ENCODE data around the gene MST1. TPM values are rescaled to one million over a fixed set of nuclear protein-coding genes. Genes with fewer than 3 reads are reported as not detected.

MST1 gene
- total RNA-seq, 2 experiments from 2014 or later, result 9.6 to 11.8 TPM

DNA sequence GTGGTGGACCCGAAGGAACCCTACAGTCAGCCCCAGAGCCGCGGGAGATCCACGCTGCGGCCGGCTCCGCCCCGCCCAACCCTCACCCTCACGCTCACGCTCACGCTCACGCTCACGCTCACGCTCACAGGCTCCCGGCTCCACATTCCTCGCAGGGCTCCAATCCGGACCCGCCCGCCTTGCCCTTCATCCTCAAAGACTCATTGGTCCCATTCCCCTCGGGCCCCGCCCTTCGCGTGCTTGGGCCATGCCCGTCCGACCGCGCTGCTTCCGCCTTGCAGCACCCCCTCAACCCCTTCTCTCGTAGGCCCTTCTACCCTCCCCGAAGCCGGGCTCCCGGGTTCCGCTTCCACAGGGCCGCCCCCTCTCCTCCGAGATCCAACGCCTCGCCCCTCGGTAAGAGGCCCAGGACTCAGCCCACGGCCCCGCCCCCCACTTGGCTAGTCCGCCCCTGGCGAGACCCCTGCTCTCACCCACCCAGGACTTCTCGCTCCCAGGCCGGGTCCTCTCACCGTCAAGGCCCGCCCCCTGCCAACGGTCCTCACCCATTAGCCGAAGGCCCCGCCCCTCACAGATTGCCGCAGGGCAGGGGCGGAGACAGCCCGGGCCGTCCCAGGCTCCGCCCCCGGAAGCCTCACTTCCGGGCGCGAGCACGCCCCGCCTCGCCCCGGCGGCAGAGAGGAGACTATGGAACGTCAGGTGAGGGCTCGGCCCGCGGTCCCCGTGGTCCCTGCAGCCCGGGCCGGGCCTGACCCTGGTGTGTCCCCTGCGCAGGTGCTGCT lies 15.4 kb downstream of the MST1 start, which contains the start of gene APEH:
Gene APEH (plus strand): TSS at position 637 of the 782 bp plus-strand sequence. CDS start 51 bp downstream, at position 688.
- POLR2A ChIA-PET, result interaction anchor here (0.8 to 4.6 kb wide), 5 partner anchors 8 to 134 kb away, joined by 3 to 37 read pairs (median 3); partner anchors contain the start of gene GMPPB
- CTCF ChIA-PET, result interaction anchor here (1.1 to 3.3 kb wide), 4 partner anchors 107 to 165 kb away, joined by 3 to 185 read pairs (median 6); no protein-coding TSS in a partner anchor
- DNase-seq (peak; percentile 99), ATAC-seq (peak; percentile 88)
- TF ChIP-seq, protein P1, sequence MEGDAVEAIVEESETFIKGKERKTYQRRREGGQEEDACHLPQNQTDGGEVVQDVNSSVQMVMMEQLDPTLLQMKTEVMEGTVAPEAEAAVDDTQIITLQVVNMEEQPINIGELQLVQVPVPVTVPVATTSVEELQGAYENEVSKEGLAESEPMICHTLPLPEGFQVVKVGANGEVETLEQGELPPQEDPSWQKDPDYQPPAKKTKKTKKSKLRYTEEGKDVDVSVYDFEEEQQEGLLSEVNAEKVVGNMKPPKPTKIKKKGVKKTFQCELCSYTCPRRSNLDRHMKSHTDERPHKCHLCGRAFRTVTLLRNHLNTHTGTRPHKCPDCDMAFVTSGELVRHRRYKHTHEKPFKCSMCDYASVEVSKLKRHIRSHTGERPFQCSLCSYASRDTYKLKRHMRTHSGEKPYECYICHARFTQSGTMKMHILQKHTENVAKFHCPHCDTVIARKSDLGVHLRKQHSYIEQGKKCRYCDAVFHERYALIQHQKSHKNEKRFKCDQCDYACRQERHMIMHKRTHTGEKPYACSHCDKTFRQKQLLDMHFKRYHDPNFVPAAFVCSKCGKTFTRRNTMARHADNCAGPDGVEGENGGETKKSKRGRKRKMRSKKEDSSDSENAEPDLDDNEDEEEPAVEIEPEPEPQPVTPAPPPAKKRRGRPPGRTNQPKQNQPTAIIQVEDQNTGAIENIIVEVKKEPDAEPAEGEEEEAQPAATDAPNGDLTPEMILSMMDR (IDR thresholded peaks at IDR 0.05), result no peak
- H3K4me3 Mint-ChIP-seq, result peak within 1 kb of the TSS; percentile 95
- H3K4me1 Mint-ChIP-seq (ENCODE audit: low read depth), result peaks cover 36% of the 10 kb centered on the region
- no peaks in the 10 kb centered on the region for H3K9me3 Mint-ChIP-seq
- H3K36me3 Mint-ChIP-seq (ENCODE audit: low read depth), result peaks cover 22% of the 10 kb centered on the region
- H3K27ac Mint-ChIP-seq, result peak within 1 kb of the TSS; percentile 98
- intact Hi-C loops (cut with micrococcal nuclease), result no loop called here
- no peaks in the 10 kb centered on the region for H3K27me3 Mint-ChIP-seq

DNA sequence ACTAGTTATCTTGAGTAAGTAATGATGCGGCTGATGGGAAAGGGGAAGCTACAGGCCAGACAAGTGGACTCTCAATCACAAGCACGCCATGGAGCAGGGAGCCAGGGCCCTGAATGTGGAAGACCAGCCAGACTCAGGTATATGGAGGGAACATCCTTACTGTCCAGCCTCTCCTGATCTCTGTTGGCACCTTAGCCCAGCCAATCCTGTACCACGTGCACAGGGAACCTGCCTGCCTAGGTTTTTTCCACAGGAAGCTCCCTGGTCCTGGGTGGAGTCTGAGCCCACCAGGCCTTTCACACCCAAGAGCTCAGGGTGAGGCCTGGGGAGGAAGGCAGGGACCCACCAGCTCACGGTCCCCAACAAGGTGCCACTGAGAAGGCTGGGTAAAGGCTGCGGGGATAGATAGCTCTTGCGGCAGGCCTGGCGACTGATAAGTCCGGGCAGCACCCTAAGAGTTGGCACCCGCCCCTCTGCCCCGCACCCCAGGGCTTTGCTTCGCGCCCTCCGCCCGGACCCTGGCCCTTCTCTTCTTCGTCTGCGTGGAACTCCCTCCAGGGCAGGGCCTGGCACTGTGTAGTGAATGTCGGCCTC lies 16.1 kb downstream of the MST1 start:
- ChIA-PET POLR2A (interaction anchor here (0.7 to 4.6 kb wide), 6 partner anchors 9 to 134 kb away, joined by 3 to 37 read pairs (median 4); partner anchors contain the start of gene GMPPB), CTCF (interaction anchor here (0.8 to 3.3 kb wide), 6 partner anchors 82 to 166 kb away, joined by 3 to 185 read pairs (median 4); no protein-coding TSS in a partner anchor)
- Mint-ChIP-seq H3K27ac (peak overlapping the region; percentile 98), H3K36me3 (ENCODE audit: low read depth) (peaks cover 20% of the 10 kb centered on the region), H3K4me1 (ENCODE audit: low read depth) (peaks cover 34% of the 10 kb centered on the region), H3K27me3 (no peaks in the 10 kb centered on the region), H3K9me3 (no peaks in the 10 kb centered on the region), H3K4me3 (peak overlapping the region; percentile 95)
- intact Hi-C loops (cut with micrococcal nuclease), result no loop called here
- no peak for DNase-seq
- TF ChIP-seq, protein P1 (IDR thresholded peaks at IDR 0.05), result no peak
- ATAC-seq, result peak; percentile 0

DNA sequence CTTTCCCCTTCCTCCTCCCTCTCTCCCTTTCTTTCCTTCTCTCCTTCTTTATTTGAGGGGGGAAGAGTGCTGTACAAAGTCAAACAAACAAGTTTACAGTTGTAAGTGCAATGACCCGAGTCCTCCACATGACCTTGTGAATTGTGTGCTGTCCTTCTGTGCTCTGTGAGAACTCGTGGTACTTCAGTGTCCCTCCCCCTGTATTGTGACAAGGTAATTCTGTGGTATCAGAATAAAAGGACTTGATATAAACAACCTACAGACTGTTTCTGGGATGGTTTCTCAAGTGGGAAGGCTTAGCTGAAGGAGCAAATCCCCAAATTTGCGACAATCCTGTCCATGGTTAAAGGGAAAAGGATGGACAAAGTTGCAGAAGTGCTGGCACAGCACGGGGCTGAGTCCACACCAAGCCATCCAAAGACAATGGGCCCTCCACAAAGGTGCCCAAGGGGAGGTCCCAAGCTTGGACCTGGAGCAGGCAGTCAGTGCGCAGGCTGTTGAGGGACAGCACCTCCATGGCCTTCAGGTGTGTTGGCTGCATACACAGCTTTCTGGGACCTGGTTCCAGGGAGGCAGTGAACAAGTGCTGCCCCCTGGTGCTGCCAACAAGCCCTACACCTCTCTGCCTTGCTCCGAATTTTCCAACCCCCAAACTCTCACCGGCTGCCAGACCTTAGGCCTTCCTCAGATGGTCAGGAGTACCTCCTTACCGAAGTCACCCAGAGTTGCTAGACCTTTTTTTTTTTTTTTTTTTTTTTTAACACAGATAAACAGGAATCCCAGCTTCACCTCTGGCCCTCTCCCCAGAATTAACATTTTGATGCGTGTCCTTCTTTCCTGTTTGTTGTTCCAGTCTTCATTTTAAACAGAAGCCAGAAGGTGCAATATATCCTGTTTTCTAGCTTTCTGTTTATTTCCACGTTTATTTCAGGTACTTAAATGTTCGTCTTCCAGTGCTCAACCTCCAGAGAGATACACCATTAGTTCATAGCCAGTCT lies 17.7 kb downstream of the MST1 start:
- intact Hi-C loops (cut with micrococcal nuclease), result loop anchor here (1.0 kb wide), 1 partner anchor 131 kb away; no protein-coding TSS in a partner anchor
- ChIA-PET CTCF (interaction anchor here (0.7 to 3.3 kb wide), 36 partner anchors 11 to 523 kb away, joined by 3 to 185 read pairs (median 4); partner anchors contain the start of genes BSN, DAG1 and INKA1), POLR2A (interaction anchor here (0.9 to 4.6 kb wide), 5 partner anchors 11 to 201 kb away, joined by 3 to 37 read pairs (median 4); no protein-coding TSS in a partner anchor)
- Mint-ChIP-seq H3K27ac (peak overlapping the region; percentile 41), H3K9me3 (no peaks in the 10 kb centered on the region), H3K4me3 (peak overlapping the region; percentile 95), H3K36me3 (ENCODE audit: low read depth) (peaks cover 11% of the 10 kb centered on the region), H3K4me1 (ENCODE audit: low read depth) (peaks cover 30% of the 10 kb centered on the region), H3K27me3 (no peaks in the 10 kb centered on the region)
- ATAC-seq (peak; percentile 5), DNase-seq (peak; percentile 85)
- TF ChIP-seq, protein P1 (IDR thresholded peaks at IDR 0.05), result peak; percentile 87

DNA sequence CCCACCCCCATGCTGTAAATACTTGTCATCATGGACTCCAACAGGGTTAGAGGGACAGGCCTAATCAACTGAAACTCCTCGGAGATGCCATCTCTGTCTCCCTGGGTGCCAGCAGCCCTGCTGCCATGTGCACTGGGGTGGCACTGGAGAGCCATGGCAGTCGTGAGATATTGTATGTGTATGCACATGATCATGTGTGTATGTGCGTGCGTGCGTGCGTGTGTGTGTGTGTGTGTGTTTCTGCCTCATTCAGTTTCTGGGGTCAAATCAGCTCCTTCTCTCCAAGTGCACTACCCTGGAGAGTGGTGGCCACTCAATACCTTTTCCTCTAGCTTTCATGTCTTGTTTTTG lies 18.4 kb downstream of the MST1 start:
- ChIA-PET POLR2A (interaction anchor here (1.2 to 4.6 kb wide), 2 partner anchors 11 to 131 kb away, joined by 5 to 37 read pairs; no protein-coding TSS in a partner anchor), CTCF (interaction anchor here (0.7 to 3.3 kb wide), 24 partner anchors 11 to 419 kb away, joined by 3 to 185 read pairs (median 4); partner anchors contain the start of gene DAG1)
- Mint-ChIP-seq H3K9me3 (no peaks in the 10 kb centered on the region), H3K4me1 (ENCODE audit: low read depth) (peaks cover 26% of the 10 kb centered on the region), H3K36me3 (ENCODE audit: low read depth) (peaks cover 8% of the 10 kb centered on the region), H3K4me3 (no peak overlapping the region), H3K27me3 (no peaks in the 10 kb centered on the region), H3K27ac (no peak overlapping the region)
- no peak for DNase-seq
- intact Hi-C loops (cut with micrococcal nuclease), result loop anchor here (1.0 kb wide), 1 partner anchor 131 kb away; no protein-coding TSS in a partner anchor
- no peak for ATAC-seq
- TF ChIP-seq, protein P1 (IDR thresholded peaks at IDR 0.05), result no peak
